K562 (cell line): ENCODE data around the gene BHLHE40. TPM values are rescaled to one million over a fixed set of nuclear protein-coding genes. Genes with fewer than 3 reads are reported as not detected.
A peak's percentile ranks its signal among the peaks of the same experiment; 100 is the strongest.

Experiments
- C11orf30 ChIP-seq: fragments of 450-650 bp; IDR thresholded peaks from 2 replicates; pipeline ENCODE4 v1.6.1; 2016; ENCODE audit warnings: low read depth, mild to moderate bottlenecking
- GTF2A2 ChIP-seq: IDR thresholded peaks from 2 replicates; pipeline ENCODE4 v1.6.1; 2016; ENCODE audit warnings: mild to moderate bottlenecking, missing genetic modification characterization, missing compliant biosample characterization
- HIVEP1 ChIP-seq: fragments of 250-450 bp; sonication (Bioruptor Pico); IDR thresholded peaks from 2 replicates; pipeline ENCODE4 v1.4.0; 2020; ENCODE audit warnings: mild to moderate bottlenecking
- KLF16 ChIP-seq: IDR thresholded peaks from 2 replicates; pipeline ENCODE4 v1.6.1; 2016; ENCODE audit warnings: antibody characterized with exemption
- MAFK ChIP-seq: IDR thresholded peaks from 2 replicates; pipeline ENCODE4 v1.6.1; 2011; ENCODE audit warnings: low read length, improper control_type of control experiment
- PCBP1 ChIP-seq: fragments of 200-400 bp; formaldehyde crosslinking; IDR thresholded peaks from 2 replicates; pipeline ENCODE4 v1.6.1; 2018; ENCODE audit warnings: mild to moderate bottlenecking, low read depth, low read length; ENCODE audit not compliant: poor library complexity, severe bottlenecking
- RFX5 ChIP-seq: IDR thresholded peaks from 2 replicates; pipeline ENCODE4 v1.6.1; 2011; ENCODE audit warnings: low read depth, mild to moderate bottlenecking, improper control_type of control experiment, low read length
- polyA plus RNA-seq, 8 experiments: library from polyadenylated mRNA; depleted of rRNA in 4 of 8; stranded (reverse) in 5 of 8; unstranded in 3 of 8; fragments of >200 nt; fragmentation: Nextera tagmentation in 2 of 8; fragmentation: Illumina TruSeq in 1 of 8; extraction: Ambion mirVana in 2 of 8; extraction: Trizol in 1 of 8; gene quantifications; 2 replicates each; pipeline versions ENCODE4 v1.2.1 to v1.2.3, GENCODE V29; 2011 to 2014; ENCODE audit warnings: inconsistent platforms in 1 of 8, missing spikeins in 1 of 8
- total RNA-seq, 7 experiments: library from RNA; depleted of rRNA in 6 of 7; stranded (reverse); fragments of >200 nt in 6 of 7; fragmentation: Illumina TruSeq in 2 of 7; extraction: Trizol in 2 of 7; gene quantifications; 2 replicates each; pipeline versions ENCODE4 v1.2.1 to v1.2.3, GENCODE V29; 2011 to 2021; ENCODE audit warnings: low replicate concordance in 1 of 7
- TF ChIP-seq, protein P1 (sequence below): sonication (generic); formaldehyde crosslinking; IDR thresholded peaks from 2 replicates; pipeline ENCODE4 v1.8.0; 2023; ENCODE audit warnings: mild to moderate bottlenecking, missing genetic modification reagents
- TF ChIP-seq, protein P2 (sequence below): fragments of 200-600 bp; sonication (generic); IDR thresholded peaks from one replicate; pipeline ENCODE4 v1.6.1; 2012; ENCODE audit warnings: mild to moderate bottlenecking, low read depth, low read length, inconsistent platforms
- TF ChIP-seq, protein P3 (sequence below), 2 experiments: fragments of 200-800 bp in 1 of 2; sonication (Bioruptor generic) in 1 of 2; sonication (generic) in 1 of 2; formaldehyde crosslinking in 1 of 2; IDR thresholded peaks in 1 of 2; conservative IDR thresholded peaks in 1 of 2; 2 replicates each; pipeline versions ENCODE4 v1.5.0 to v1.6.1; 2016 to 2020; ENCODE audit warnings: missing compliant biosample characterization in 1 of 2, missing genetic modification characterization in 1 of 2, missing genetic modification reagents in 1 of 2

BHLHE40 gene
- total and polyA plus RNA-seq, 9 of the 15 experiments (the other 6 are each of a cell fraction or from before 2014, with no cell fraction given), result 12.0 to 83.9 (median 31.4) TPM

DNA sequence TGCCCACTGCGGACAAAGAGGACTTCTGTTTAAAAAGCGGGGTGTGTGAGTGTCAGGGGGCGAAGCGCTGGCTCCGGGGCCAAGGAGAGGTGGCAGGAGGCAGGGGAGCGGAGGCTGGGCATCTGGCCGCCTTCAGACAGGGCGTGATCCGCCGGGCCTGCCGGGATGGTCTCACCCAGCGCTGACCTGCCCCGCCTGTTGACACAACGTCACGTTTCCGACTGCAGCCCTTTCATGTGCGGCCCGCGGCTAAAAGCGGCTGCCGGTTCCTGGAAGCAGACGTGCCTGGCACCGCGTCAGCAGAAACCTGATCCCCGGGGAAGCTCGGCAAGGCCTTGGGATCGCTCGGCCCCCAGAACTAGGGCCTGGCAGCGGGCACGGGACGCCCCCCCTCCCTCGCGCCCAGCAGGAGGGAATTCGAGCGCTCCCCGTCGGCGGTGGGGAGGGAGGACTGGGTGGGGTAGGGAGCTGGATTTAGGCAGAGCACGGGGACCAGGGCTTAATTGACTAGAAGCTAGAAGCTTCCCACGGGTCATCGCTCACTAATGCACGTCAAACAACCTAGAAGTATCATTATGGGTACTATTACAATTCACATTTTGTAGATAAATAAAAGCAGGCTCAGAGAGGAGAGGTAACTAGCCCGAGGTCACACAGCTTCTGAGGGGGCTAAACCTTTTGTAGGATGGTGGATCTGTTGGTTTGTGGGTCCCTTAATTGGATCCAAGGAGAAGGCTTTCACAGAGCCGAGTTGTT, 7.7 kb downstream of the BHLHE40 start (continued):
- TF ChIP-seq, protein P1, sequence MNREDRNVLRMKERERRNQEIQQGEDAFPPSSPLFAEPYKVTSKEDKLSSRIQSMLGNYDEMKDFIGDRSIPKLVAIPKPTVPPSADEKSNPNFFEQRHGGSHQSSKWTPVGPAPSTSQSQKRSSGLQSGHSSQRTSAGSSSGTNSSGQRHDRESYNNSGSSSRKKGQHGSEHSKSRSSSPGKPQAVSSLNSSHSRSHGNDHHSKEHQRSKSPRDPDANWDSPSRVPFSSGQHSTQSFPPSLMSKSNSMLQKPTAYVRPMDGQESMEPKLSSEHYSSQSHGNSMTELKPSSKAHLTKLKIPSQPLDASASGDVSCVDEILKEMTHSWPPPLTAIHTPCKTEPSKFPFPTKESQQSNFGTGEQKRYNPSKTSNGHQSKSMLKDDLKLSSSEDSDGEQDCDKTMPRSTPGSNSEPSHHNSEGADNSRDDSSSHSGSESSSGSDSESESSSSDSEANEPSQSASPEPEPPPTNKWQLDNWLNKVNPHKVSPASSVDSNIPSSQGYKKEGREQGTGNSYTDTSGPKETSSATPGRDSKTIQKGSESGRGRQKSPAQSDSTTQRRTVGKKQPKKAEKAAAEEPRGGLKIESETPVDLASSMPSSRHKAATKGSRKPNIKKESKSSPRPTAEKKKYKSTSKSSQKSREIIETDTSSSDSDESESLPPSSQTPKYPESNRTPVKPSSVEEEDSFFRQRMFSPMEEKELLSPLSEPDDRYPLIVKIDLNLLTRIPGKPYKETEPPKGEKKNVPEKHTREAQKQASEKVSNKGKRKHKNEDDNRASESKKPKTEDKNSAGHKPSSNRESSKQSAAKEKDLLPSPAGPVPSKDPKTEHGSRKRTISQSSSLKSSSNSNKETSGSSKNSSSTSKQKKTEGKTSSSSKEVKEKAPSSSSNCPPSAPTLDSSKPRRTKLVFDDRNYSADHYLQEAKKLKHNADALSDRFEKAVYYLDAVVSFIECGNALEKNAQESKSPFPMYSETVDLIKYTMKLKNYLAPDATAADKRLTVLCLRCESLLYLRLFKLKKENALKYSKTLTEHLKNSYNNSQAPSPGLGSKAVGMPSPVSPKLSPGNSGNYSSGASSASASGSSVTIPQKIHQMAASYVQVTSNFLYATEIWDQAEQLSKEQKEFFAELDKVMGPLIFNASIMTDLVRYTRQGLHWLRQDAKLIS (CRISPR knock-in tag), result peak; percentile 81; the same call in 1 of the 2 replicates
- TF ChIP-seq, protein P2, sequence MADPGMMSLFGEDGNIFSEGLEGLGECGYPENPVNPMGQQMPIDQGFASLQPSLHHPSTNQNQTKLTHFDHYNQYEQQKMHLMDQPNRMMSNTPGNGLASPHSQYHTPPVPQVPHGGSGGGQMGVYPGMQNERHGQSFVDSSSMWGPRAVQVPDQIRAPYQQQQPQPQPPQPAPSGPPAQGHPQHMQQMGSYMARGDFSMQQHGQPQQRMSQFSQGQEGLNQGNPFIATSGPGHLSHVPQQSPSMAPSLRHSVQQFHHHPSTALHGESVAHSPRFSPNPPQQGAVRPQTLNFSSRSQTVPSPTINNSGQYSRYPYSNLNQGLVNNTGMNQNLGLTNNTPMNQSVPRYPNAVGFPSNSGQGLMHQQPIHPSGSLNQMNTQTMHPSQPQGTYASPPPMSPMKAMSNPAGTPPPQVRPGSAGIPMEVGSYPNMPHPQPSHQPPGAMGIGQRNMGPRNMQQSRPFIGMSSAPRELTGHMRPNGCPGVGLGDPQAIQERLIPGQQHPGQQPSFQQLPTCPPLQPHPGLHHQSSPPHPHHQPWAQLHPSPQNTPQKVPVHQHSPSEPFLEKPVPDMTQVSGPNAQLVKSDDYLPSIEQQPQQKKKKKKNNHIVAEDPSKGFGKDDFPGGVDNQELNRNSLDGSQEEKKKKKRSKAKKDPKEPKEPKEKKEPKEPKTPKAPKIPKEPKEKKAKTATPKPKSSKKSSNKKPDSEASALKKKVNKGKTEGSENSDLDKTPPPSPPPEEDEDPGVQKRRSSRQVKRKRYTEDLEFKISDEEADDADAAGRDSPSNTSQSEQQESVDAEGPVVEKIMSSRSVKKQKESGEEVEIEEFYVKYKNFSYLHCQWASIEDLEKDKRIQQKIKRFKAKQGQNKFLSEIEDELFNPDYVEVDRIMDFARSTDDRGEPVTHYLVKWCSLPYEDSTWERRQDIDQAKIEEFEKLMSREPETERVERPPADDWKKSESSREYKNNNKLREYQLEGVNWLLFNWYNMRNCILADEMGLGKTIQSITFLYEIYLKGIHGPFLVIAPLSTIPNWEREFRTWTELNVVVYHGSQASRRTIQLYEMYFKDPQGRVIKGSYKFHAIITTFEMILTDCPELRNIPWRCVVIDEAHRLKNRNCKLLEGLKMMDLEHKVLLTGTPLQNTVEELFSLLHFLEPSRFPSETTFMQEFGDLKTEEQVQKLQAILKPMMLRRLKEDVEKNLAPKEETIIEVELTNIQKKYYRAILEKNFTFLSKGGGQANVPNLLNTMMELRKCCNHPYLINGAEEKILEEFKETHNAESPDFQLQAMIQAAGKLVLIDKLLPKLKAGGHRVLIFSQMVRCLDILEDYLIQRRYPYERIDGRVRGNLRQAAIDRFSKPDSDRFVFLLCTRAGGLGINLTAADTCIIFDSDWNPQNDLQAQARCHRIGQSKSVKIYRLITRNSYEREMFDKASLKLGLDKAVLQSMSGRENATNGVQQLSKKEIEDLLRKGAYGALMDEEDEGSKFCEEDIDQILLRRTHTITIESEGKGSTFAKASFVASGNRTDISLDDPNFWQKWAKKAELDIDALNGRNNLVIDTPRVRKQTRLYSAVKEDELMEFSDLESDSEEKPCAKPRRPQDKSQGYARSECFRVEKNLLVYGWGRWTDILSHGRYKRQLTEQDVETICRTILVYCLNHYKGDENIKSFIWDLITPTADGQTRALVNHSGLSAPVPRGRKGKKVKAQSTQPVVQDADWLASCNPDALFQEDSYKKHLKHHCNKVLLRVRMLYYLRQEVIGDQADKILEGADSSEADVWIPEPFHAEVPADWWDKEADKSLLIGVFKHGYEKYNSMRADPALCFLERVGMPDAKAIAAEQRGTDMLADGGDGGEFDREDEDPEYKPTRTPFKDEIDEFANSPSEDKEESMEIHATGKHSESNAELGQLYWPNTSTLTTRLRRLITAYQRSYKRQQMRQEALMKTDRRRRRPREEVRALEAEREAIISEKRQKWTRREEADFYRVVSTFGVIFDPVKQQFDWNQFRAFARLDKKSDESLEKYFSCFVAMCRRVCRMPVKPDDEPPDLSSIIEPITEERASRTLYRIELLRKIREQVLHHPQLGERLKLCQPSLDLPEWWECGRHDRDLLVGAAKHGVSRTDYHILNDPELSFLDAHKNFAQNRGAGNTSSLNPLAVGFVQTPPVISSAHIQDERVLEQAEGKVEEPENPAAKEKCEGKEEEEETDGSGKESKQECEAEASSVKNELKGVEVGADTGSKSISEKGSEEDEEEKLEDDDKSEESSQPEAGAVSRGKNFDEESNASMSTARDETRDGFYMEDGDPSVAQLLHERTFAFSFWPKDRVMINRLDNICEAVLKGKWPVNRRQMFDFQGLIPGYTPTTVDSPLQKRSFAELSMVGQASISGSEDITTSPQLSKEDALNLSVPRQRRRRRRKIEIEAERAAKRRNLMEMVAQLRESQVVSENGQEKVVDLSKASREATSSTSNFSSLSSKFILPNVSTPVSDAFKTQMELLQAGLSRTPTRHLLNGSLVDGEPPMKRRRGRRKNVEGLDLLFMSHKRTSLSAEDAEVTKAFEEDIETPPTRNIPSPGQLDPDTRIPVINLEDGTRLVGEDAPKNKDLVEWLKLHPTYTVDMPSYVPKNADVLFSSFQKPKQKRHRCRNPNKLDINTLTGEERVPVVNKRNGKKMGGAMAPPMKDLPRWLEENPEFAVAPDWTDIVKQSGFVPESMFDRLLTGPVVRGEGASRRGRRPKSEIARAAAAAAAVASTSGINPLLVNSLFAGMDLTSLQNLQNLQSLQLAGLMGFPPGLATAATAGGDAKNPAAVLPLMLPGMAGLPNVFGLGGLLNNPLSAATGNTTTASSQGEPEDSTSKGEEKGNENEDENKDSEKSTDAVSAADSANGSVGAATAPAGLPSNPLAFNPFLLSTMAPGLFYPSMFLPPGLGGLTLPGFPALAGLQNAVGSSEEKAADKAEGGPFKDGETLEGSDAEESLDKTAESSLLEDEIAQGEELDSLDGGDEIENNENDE, result no peak
- peak; percentile 89 for TF ChIP-seq PCBP1
- peak; percentile 85 for TF ChIP-seq HIVEP1
- TF ChIP-seq, protein P3, sequence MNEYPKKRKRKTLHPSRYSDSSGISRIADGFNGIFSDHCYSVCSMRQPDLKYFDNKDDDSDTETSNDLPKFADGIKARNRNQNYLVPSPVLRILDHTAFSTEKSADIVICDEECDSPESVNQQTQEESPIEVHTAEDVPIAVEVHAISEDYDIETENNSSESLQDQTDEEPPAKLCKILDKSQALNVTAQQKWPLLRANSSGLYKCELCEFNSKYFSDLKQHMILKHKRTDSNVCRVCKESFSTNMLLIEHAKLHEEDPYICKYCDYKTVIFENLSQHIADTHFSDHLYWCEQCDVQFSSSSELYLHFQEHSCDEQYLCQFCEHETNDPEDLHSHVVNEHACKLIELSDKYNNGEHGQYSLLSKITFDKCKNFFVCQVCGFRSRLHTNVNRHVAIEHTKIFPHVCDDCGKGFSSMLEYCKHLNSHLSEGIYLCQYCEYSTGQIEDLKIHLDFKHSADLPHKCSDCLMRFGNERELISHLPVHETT (CRISPR knock-in tag; conservative IDR thresholded peaks at IDR 0.05 in 1 of 2, IDR thresholded peaks at IDR 0.05 in 1 of 2), result no peak
- TF ChIP-seq C11orf30, result no peak
- TF ChIP-seq GTF2A2, result peak; percentile 42; the same call in 1 of the 2 replicates
- TF ChIP-seq MAFK, result peak; percentile 78
- TF ChIP-seq KLF16, result peak; percentile 54; the same call in 1 of the 2 replicates
- TF ChIP-seq RFX5, result no peak
